ENCODE measurements around the gene LRRN3. TPM values are rescaled to one million over a fixed set of nuclear protein-coding genes. Genes with fewer than 3 reads are reported as not detected.

The LRRN3 gene
- polyA plus RNA-seq, 2 of the 4 experiments (the other 2 are of a cell fraction), result 0.05 to 0.06 TPM

DNA sequence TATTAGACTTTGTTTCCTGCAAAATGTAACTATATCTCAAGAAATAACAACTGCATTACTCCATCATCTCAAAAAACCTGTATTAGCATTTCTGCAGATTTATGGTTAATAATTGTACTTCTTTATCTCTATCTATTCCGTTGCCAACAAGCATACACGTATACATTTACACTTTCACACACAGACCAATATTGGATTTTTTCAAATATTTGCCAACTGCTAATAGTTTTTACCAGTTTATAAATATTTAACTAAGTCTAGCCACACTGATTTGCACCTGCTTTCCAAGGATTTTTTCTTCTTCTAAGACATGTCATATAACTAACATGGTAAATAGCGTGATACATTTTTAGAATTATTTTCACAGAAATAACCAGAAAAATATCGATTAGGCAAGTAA is 12.2 kb downstream of the LRRN3 start (continued):
- TF ChIP-seq FOSL2 (IDR thresholded peaks at IDR 0.05) (no peak), FOSL2 (CRISPR knock-in tag; IDR thresholded peaks at IDR 0.05) (no peak), NR3C1 (IDR thresholded peaks at IDR 0.05) (no peak), RAD21 (conservative IDR thresholded peaks at IDR 0.05 in 1 of 2, IDR thresholded peaks at IDR 0.05 in 1 of 2) (no peak)

DNA sequence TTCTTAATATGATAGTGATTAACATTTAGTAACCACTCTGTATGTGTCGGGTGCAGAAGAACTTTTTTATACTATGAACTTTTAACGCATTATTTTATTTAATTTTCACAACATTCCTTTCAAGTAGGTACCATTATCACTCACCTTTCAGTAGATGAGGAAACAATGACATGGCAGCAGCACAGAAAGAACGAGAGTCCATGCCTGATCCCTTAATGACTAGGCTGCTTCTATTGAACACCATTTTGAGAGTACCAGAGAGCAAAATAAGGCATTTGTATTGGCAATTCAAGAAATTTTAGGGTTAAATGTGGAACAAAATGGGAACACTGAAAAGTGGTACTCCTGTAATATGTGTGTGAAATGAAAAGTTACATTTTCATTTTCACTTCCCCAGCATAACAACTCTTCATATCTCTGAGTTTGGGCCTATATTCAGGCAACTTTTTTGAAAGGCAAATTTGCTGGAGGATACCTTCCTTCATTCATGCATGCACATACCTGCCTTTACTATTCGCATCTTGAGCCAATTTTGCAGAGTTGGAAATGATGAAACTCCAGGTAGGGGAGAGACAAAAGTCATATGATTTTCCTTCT is 12.8 kb downstream of the LRRN3 start:
- ATAC-seq (no peak), FAIRE-seq (no peak), DNase-seq (ENCODE audit: low read depth in 1 of 2, low spot score in 1 of 2) (no peak)
- CTCF ChIA-PET, result no interaction called here
- Histone ChIP-seq H3K27ac (no peak overlapping the region), H3K4me2 (no peak overlapping the region), H3K4me3 (no peak overlapping the region), H3K4me1 (peaks cover 19% of the 10 kb centered on the region), H3K9me3 (no peaks in the 10 kb centered on the region)
- TF ChIP-seq NR3C1 (IDR thresholded peaks at IDR 0.05) (no peak), ZC3H11A (IDR thresholded peaks at IDR 0.05) (no peak), CBX2 (IDR thresholded peaks at IDR 0.05; ENCODE audit: borderline replicate concordance, low read depth) (no peak), ZFP36 (IDR thresholded peaks at IDR 0.05; ENCODE audit: borderline replicate concordance, partially characterized antibody) (no peak), SMC3 (IDR thresholded peaks at IDR 0.05) (no peak), RFX5 (IDR thresholded peaks at IDR 0.05) (no peak), CBX8 (IDR thresholded peaks at IDR 0.05) (no peak), ZNF302 (CRISPR knock-in tag; IDR thresholded peaks at IDR 0.05) (no peak), HOXB13 (CRISPR knock-in tag; IDR thresholded peaks at IDR 0.05; ENCODE audit: low read depth) (no peak), EP300 (IDR thresholded peaks at IDR 0.05) (no peak), HDAC2 (IDR thresholded peaks at IDR 0.05) (no peak)
- TF ChIP-seq, protein P1, sequence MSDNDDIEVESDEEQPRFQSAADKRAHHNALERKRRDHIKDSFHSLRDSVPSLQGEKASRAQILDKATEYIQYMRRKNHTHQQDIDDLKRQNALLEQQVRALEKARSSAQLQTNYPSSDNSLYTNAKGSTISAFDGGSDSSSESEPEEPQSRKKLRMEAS (IDR thresholded peaks at IDR 0.05), result no peak
- 85% methylated on average over 4 of the region's 4 CpGs for WGBS (ENCODE audit: missing lambda C conversion rate)
- POLR2A ChIA-PET, result no interaction called here

DNA sequence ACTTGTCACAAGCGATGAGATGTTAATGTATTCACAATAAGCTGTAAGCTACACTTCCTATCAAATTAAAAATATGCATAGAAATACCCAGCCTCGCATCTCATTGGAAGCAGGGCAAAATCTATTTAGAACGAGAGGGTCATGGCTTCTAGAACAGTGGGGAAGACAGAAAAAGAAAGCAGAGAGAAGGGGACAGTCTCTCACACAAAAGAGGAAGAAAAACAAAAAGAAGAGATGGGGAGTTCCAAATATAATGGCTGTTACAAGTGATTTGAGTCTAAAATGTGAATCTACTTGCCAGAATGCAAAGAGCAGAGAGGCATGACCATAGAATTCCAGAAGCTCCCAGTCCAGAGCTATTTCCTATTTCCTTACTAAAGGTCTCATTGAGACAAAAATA is 13.8 kb downstream of the LRRN3 start:
- no peak overlapping the region for H3K4me2 ChIP-seq
- TF ChIP-seq RCOR1 (IDR thresholded peaks at IDR 0.05; ENCODE audit: low read depth, low read length), result no peak
- TF ChIP-seq EHF (CRISPR knock-in tag; IDR thresholded peaks at IDR 0.05), result no peak
- no peak for TF ChIP-seq EP300 (IDR thresholded peaks at IDR 0.05)
- TF ChIP-seq, protein P2, sequence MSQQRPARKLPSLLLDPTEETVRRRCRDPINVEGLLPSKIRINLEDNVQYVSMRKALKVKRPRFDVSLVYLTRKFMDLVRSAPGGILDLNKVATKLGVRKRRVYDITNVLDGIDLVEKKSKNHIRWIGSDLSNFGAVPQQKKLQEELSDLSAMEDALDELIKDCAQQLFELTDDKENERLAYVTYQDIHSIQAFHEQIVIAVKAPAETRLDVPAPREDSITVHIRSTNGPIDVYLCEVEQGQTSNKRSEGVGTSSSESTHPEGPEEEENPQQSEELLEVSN (IDR thresholded peaks at IDR 0.05; ENCODE audit: borderline replicate concordance, low read depth), result no peak
- TF ChIP-seq NR3C1 (IDR thresholded peaks at IDR 0.05), result no peak
- TF ChIP-seq JUN (IDR thresholded peaks at IDR 0.05), result no peak
- H3K4me3 ChIP-seq, result no peak overlapping the region
- ATAC-seq (no peak), DNase-seq (ENCODE audit: low read depth in 1 of 2, low spot score in 1 of 2) (no peak), FAIRE-seq (no peak)
- H3K4me1 ChIP-seq, result peaks cover 26% of the 10 kb centered on the region
- 85% methylated on average over 3 of the region's 3 CpGs for WGBS (ENCODE audit: missing lambda C conversion rate)
- H3K27ac ChIP-seq, result no peak overlapping the region
- CTCF ChIA-PET, result no interaction called here
- no peaks in the 10 kb centered on the region for H3K9me3 ChIP-seq
- POLR2A ChIA-PET, result no interaction called here

DNA sequence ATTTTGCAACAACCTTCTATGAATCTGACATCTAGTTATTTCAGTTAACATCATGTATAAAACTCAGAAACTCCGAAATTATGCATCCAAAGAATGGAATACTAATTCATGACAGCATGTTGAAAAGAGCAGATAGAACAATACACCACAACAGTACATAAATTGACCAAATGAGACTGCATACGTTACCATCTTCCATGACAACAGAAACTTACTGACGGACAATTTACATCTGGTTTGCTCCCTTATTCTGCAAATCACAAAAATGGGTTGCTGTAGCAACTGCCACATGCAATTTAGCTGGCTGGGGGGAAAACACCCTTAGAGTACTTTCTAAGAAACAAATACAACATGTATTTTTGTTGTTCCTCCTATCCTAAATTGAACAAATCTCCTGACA is 14.3 kb downstream of the LRRN3 start:
- DNase-seq (ENCODE audit: low read depth in 1 of 2, low spot score in 1 of 2) (no peak), ATAC-seq (no peak), FAIRE-seq (no peak)
- WGBS (ENCODE audit: missing lambda C conversion rate), result 80% methylated on average over 3 of the region's 3 CpGs
- H3K4me1 ChIP-seq, result peaks cover 26% of the 10 kb centered on the region
- no peak overlapping the region for H3K4me2 ChIP-seq
- TF ChIP-seq MAZ (IDR thresholded peaks at IDR 0.05; ENCODE audit: borderline replicate concordance, low read depth, low read length) (no peak), ZFP36 (IDR thresholded peaks at IDR 0.05; ENCODE audit: borderline replicate concordance, partially characterized antibody) (no peak), HOXA7 (CRISPR knock-in tag; IDR thresholded peaks at IDR 0.05) (no peak), EHMT2 (IDR thresholded peaks at IDR 0.05; ENCODE audit: low read depth) (no peak), ESRRA (IDR thresholded peaks at IDR 0.05; ENCODE audit: borderline replicate concordance, low read length) (no peak), GATA3 (IDR thresholded peaks at IDR 0.05; ENCODE audit: borderline replicate concordance) (no peak), NR3C1 (IDR thresholded peaks at IDR 0.05) (no peak), ZNF302 (CRISPR knock-in tag; IDR thresholded peaks at IDR 0.05) (no peak), CBX8 (IDR thresholded peaks at IDR 0.05) (no peak), FOSL2 (IDR thresholded peaks at IDR 0.05) (no peak), FOSL2 (CRISPR knock-in tag; IDR thresholded peaks at IDR 0.05) (no peak), JUN (IDR thresholded peaks at IDR 0.05) (no peak), HEYL (CRISPR knock-in tag; IDR thresholded peaks at IDR 0.05) (no peak), EHF (CRISPR knock-in tag; IDR thresholded peaks at IDR 0.05) (no peak)
- H3K9me3 ChIP-seq, result no peaks in the 10 kb centered on the region
- no peak overlapping the region for H3K27ac ChIP-seq
- H3K4me3 ChIP-seq, result no peak overlapping the region
- ChIA-PET POLR2A (no interaction called here), CTCF (no interaction called here)
